Central memory CD8-positive, alpha-beta T cell (primary cell): Measurements from ENCODE around the gene EPHB1.
"Not testable (repeated sequence)": the region's sequence is repeated elsewhere in the genome, so short reads cannot be mapped to it uniquely, and the experiment has no call there.

Experiments
- ATAC-seq: fragments of 150-1000 bp; cut with Tn5 transposase; replicated peaks from 2 replicates; pipeline ENCODE4 v1.10.0; 2022; ENCODE audit warnings: mild to moderate bottlenecking, moderate FRiP score, moderate number of reproducible peaks; ENCODE audit not compliant: poor library complexity, severe bottlenecking; ENCODE audit errors: extremely low read depth
- DNase-seq, 2 donors: peaks; one replicate each; pipeline ENCODE4 v3.0.0; 2021; ENCODE audit warnings: low spot score in 2 of 2
- H3K27ac Mint-ChIP-seq: one replicate; pipeline ENCODE4 v1.8.0; 2022; ENCODE audit warnings: low read depth, mild to moderate bottlenecking, moderate library complexity, mixed read lengths
- H3K27me3 Mint-ChIP-seq: one replicate; pipeline ENCODE4 v1.8.0; 2022; ENCODE audit warnings: mixed read lengths
- H3K36me3 Mint-ChIP-seq: one replicate; pipeline ENCODE4 v1.8.0; 2022; ENCODE audit warnings: mild to moderate bottlenecking, moderate library complexity, mixed read lengths; ENCODE audit not compliant: insufficient read depth
- H3K4me1 Mint-ChIP-seq: one replicate; pipeline ENCODE4 v1.8.0; 2022; ENCODE audit warnings: mixed read lengths
- H3K4me3 Mint-ChIP-seq: one replicate; pipeline ENCODE4 v1.8.0; 2022; ENCODE audit warnings: mild to moderate bottlenecking, moderate library complexity, mixed read lengths
- H3K9me3 Mint-ChIP-seq: one replicate; pipeline ENCODE4 v1.8.0; 2022; ENCODE audit warnings: mixed read lengths

Gene EPHB1

GRCh38 chr3:135055449-135055848 lies 260.4 kb downstream of the EPHB1 start:
- Mint-ChIP-seq H3K36me3 (peaks cover 1% of the 10 kb centered on the region), H3K27ac (no peak overlapping the region), H3K4me3 (no peak overlapping the region), H3K27me3 (no peaks in the 10 kb centered on the region), H3K9me3 (peaks cover 6% of the 10 kb centered on the region), H3K4me1 (no peaks in the 10 kb centered on the region)
- no peak for ATAC-seq
- DNase-seq = no peak

GRCh38 chr3:135056084-135056730 lies 261.1 kb downstream of the EPHB1 start:
- no peak overlapping the region for H3K4me3 Mint-ChIP-seq
- H3K9me3 Mint-ChIP-seq = peaks cover 6% of the 10 kb centered on the region
- ATAC-seq (no peak), DNase-seq (no peak)
- no peaks in the 10 kb centered on the region for H3K27me3 Mint-ChIP-seq
- H3K27ac Mint-ChIP-seq = no peak overlapping the region
- H3K4me1 Mint-ChIP-seq = no peaks in the 10 kb centered on the region
- no peaks in the 10 kb centered on the region for H3K36me3 Mint-ChIP-seq

- no peaks in the 10 kb centered on the region for H3K36me3 Mint-ChIP-seq
- no peaks in the 10 kb centered on the region for H3K27me3 Mint-ChIP-seq
- H3K4me3 Mint-ChIP-seq = no peak overlapping the region
- H3K27ac Mint-ChIP-seq = no peak overlapping the region
- ATAC-seq (no peak), DNase-seq (no peak)
- H3K9me3 Mint-ChIP-seq = peaks cover 6% of the 10 kb centered on the region
- H3K4me1 Mint-ChIP-seq = no peaks in the 10 kb centered on the region
Measured at GRCh38 chr3:135056733-135057310, 261.8 kb downstream of the EPHB1 start.

- Mint-ChIP-seq H3K27me3 (no peaks in the 10 kb centered on the region), H3K36me3 (no peaks in the 10 kb centered on the region), H3K4me3 (no peak overlapping the region), H3K9me3 (peaks cover 6% of the 10 kb centered on the region), H3K4me1 (no peaks in the 10 kb centered on the region), H3K27ac (no peak overlapping the region)
- DNase-seq (no peak), ATAC-seq (no peak)
Measured at GRCh38 chr3:135057996-135058395, 262.9 kb downstream of the EPHB1 start.

GRCh38 chr3:135059580-135059979 lies 264.5 kb downstream of the EPHB1 start:
- H3K4me3 Mint-ChIP-seq = no peak overlapping the region
- H3K27me3 Mint-ChIP-seq = no peaks in the 10 kb centered on the region
- DNase-seq = no peak
- peaks cover 9% of the 10 kb centered on the region for H3K9me3 Mint-ChIP-seq
- no peaks in the 10 kb centered on the region for H3K36me3 Mint-ChIP-seq
- no peak for ATAC-seq
- no peak overlapping the region for H3K27ac Mint-ChIP-seq
- H3K4me1 Mint-ChIP-seq = no peaks in the 10 kb centered on the region

- H3K4me3 Mint-ChIP-seq, ATAC-seq, H3K27me3 Mint-ChIP-seq, H3K36me3 Mint-ChIP-seq, H3K27ac Mint-ChIP-seq, DNase-seq, H3K4me1 Mint-ChIP-seq: not testable (repeated sequence)
- peaks cover 12% of the 10 kb centered on the region for H3K9me3 Mint-ChIP-seq
Measured at GRCh38 chr3:135066844-135067727, 272.0 kb downstream of the EPHB1 start.

GRCh38 chr3:135068011-135068410 lies 273.0 kb downstream of the EPHB1 start:
- H3K4me3 Mint-ChIP-seq = no peak overlapping the region
- no peak for ATAC-seq
- H3K4me1 Mint-ChIP-seq = no peaks in the 10 kb centered on the region
- no peaks in the 10 kb centered on the region for H3K27me3 Mint-ChIP-seq
- H3K27ac Mint-ChIP-seq = no peak overlapping the region
- H3K9me3 Mint-ChIP-seq = peaks cover 19% of the 10 kb centered on the region
- no peaks in the 10 kb centered on the region for H3K36me3 Mint-ChIP-seq
- no peak for DNase-seq

- H3K36me3 Mint-ChIP-seq = no peaks in the 10 kb centered on the region
- peaks cover 17% of the 10 kb centered on the region for H3K9me3 Mint-ChIP-seq
- no peaks in the 10 kb centered on the region for H3K27me3 Mint-ChIP-seq
- DNase-seq = no peak
- H3K27ac Mint-ChIP-seq = no peak overlapping the region
- ATAC-seq = no peak
- H3K4me1 Mint-ChIP-seq = no peaks in the 10 kb centered on the region
- H3K4me3 Mint-ChIP-seq = no peak overlapping the region
Measured at GRCh38 chr3:135069406-135069805, 274.3 kb downstream of the EPHB1 start.

- no peak overlapping the region for H3K27ac Mint-ChIP-seq
- H3K27me3 Mint-ChIP-seq = no peaks in the 10 kb centered on the region
- DNase-seq = no peak
- no peak for ATAC-seq
- peaks cover 9% of the 10 kb centered on the region for H3K9me3 Mint-ChIP-seq
- H3K36me3 Mint-ChIP-seq = no peaks in the 10 kb centered on the region
- no peaks in the 10 kb centered on the region for H3K4me1 Mint-ChIP-seq
- no peak overlapping the region for H3K4me3 Mint-ChIP-seq
Measured at GRCh38 chr3:135071483-135071882, 276.4 kb downstream of the EPHB1 start.

- no peaks in the 10 kb centered on the region for H3K36me3 Mint-ChIP-seq
- no peak for DNase-seq
- no peak for ATAC-seq
- peaks cover 7% of the 10 kb centered on the region for H3K9me3 Mint-ChIP-seq
- H3K4me1 Mint-ChIP-seq = no peaks in the 10 kb centered on the region
- no peak overlapping the region for H3K4me3 Mint-ChIP-seq
- H3K27ac Mint-ChIP-seq = no peak overlapping the region
- H3K27me3 Mint-ChIP-seq = no peaks in the 10 kb centered on the region
Measured at GRCh38 chr3:135072431-135072830, 277.4 kb downstream of the EPHB1 start.

- Mint-ChIP-seq H3K9me3 (peaks cover 7% of the 10 kb centered on the region), H3K36me3 (no peaks in the 10 kb centered on the region), H3K4me1 (no peaks in the 10 kb centered on the region), H3K4me3 (no peak overlapping the region), H3K27ac (no peak overlapping the region), H3K27me3 (no peaks in the 10 kb centered on the region)
- ATAC-seq (no peak), DNase-seq (no peak)
Measured at GRCh38 chr3:135075157-135075556, 280.1 kb downstream of the EPHB1 start.

- Mint-ChIP-seq H3K36me3 (no peaks in the 10 kb centered on the region), H3K4me3 (no peak overlapping the region), H3K27me3 (no peaks in the 10 kb centered on the region), H3K4me1 (no peaks in the 10 kb centered on the region), H3K27ac (no peak overlapping the region), H3K9me3 (peaks cover 7% of the 10 kb centered on the region)
- ATAC-seq (no peak), DNase-seq (no peak)
Measured at GRCh38 chr3:135076341-135076740, 281.3 kb downstream of the EPHB1 start.

GRCh38 chr3:135077186-135077585 lies 282.1 kb downstream of the EPHB1 start:
- H3K9me3 Mint-ChIP-seq = peaks cover 7% of the 10 kb centered on the region

More at GRCh38 chr3:135077186-135077585, 282.1 kb downstream of the EPHB1 start:
- ATAC-seq (no peak), DNase-seq (no peak)
- Mint-ChIP-seq H3K4me1 (no peaks in the 10 kb centered on the region), H3K4me3 (no peak overlapping the region), H3K27ac (no peak overlapping the region), H3K27me3 (no peaks in the 10 kb centered on the region), H3K36me3 (no peaks in the 10 kb centered on the region)
